SK-N-SH treated with all-trans-retinoic acid at 6 μM for 48 hours (cell line): Measurements from ENCODE around the gene IL16.

Experiments used
- CSRNP3 ChIP-seq: fragments of 250-450 bp; sonication (Bioruptor Pico); IDR thresholded peaks from 2 replicates; pipeline ENCODE4 v1.5.1; 2021; ENCODE audit warnings: mild to moderate bottlenecking, moderate library complexity
- ESRRG ChIP-seq: fragments of 250-450 bp; sonication (Bioruptor Pico); IDR thresholded peaks from 2 replicates; pipeline ENCODE4 v1.6.1; 2021; ENCODE audit warnings: mild to moderate bottlenecking
- ISL1 ChIP-seq: fragments of 250-450 bp; sonication (Bioruptor Pico); IDR thresholded peaks from 2 replicates; pipeline ENCODE4 v2.1.2; 2022; ENCODE audit warnings: mild to moderate bottlenecking, moderate library complexity
- OSR1 ChIP-seq: fragments of 250-450 bp; sonication (Bioruptor Pico); IDR thresholded peaks from 2 replicates; pipeline ENCODE4 v1.8.0; 2022; ENCODE audit warnings: moderate library complexity, mild to moderate bottlenecking, inconsistent platforms
- PATZ1 ChIP-seq: fragments of 250-450 bp; sonication (Bioruptor Pico); IDR thresholded peaks from 2 replicates; pipeline ENCODE4 v1.8.0; 2020; ENCODE audit warnings: mild to moderate bottlenecking, moderate library complexity, borderline replicate concordance
- RARB ChIP-seq: fragments of 250-450 bp; sonication (Bioruptor Pico); IDR thresholded peaks from 2 replicates; pipeline ENCODE4 v1.8.0; 2021; ENCODE audit warnings: mild to moderate bottlenecking, moderate library complexity
- TCF4 ChIP-seq: fragments of 250-450 bp; sonication (Bioruptor Pico); IDR thresholded peaks from 2 replicates; pipeline ENCODE4 v1.8.0; 2021; ENCODE audit warnings: mild to moderate bottlenecking, moderate library complexity, borderline replicate concordance
- TOX ChIP-seq: fragments of 250-450 bp; sonication (Bioruptor Pico); IDR thresholded peaks from 2 replicates; pipeline ENCODE4 v1.8.0; 2021; ENCODE audit warnings: mild to moderate bottlenecking, moderate library complexity, borderline replicate concordance
- ZFP3 ChIP-seq: fragments of 250-450 bp; sonication (Bioruptor Pico); IDR thresholded peaks from 2 replicates; pipeline ENCODE4 v1.5.0; 2020; ENCODE audit warnings: mild to moderate bottlenecking, moderate library complexity
- ZNF565 ChIP-seq: fragments of 450-650 bp; formaldehyde crosslinking; conservative IDR thresholded peaks from 2 replicates; pipeline ENCODE4 v1.5.0; 2020; ENCODE audit warnings: low read depth, mild to moderate bottlenecking, moderate library complexity
- ZNF70 ChIP-seq: fragments of 450-650 bp; formaldehyde crosslinking; IDR thresholded peaks from 2 replicates; pipeline ENCODE4 v1.5.0; 2020; ENCODE audit warnings: mild to moderate bottlenecking, moderate library complexity
- ZNF8 ChIP-seq: fragments of 450-650 bp; formaldehyde crosslinking; IDR thresholded peaks from 2 replicates; pipeline ENCODE4 v1.5.0; 2020; ENCODE audit warnings: mild to moderate bottlenecking, moderate library complexity

DNA sequence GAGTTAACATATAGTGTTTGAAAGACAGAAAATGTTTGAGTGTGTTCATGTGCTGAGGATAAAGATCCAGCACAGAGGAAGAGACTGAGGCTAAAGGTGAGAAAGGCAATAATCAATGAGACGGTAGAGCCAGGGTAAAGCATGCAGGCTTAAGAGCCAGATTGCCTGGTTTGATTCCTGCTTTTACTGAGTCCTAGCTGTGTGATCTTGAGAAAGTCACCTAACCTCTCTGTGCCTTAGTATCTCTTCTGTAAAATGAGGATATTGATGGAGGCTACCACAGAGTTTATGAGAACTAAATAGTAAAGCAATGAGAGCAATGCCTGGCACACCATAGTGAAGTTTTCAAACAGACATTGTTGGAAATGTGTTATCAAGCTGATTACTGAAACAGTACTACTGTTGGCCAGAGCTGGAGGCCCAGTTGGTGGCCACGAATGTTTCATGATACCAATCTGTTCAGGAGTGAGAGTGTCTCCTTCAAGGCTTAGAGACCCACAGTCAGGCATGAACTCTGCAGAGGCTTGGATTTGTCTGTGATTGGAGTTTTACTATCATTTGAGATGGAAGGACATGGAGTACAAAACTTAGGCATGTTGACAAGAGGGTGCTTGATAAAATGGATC lies 26.8 kb downstream of the IL16 start:
- no peak for TF ChIP-seq PATZ1 (CRISPR knock-in tag)
- TF ChIP-seq ESRRG (CRISPR knock-in tag): no peak
- no peak for TF ChIP-seq ISL1 (CRISPR knock-in tag)
- TF ChIP-seq TOX: no peak
- TF ChIP-seq TCF4: no peak
- TF ChIP-seq ZNF70: no peak
- no peak for TF ChIP-seq ZNF565 (CRISPR knock-in tag)
- TF ChIP-seq ZFP3 (CRISPR knock-in tag): no peak
- TF ChIP-seq CSRNP3 (CRISPR knock-in tag): no peak
- TF ChIP-seq RARB (CRISPR knock-in tag): no peak
- no peak for TF ChIP-seq OSR1 (CRISPR knock-in tag)
- no peak for TF ChIP-seq ZNF8
